ENCODE measurements around the gene BACE2. TPM values are rescaled to one million over a fixed set of nuclear protein-coding genes. Genes with fewer than 3 reads are reported as not detected.

The BACE2 gene
- total and polyA plus RNA-seq, 2 of the 4 experiments (the other 2 are of a cell fraction), result 17.0 to 35.5 TPM

DNA sequence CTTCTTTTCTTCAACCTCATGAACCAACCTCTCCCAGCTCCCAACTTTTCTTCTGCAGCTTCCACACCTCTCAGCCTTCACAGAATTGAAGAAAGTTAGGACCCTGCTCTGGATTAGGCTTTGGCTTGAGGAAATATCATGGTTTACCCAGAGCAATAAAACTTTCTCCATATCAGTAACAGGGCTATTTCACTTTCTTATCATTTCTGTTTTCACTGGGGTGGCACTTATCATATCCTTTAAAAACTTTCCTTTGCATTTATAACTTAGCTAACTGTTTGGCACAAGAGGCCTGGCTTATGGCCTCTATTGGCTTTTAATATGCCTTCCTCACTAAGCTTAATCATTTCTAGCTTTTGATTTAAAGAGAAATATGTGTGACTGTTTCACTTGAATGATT lies 139.3 kb downstream of the BACE2 start:
- no peaks in the 10 kb centered on the region for H3K4me1 ChIP-seq (ENCODE audit: control insufficient read depth, insufficient read depth, low read length)
- H3K4me2 ChIP-seq (ENCODE audit: low read depth, low read length), result no peak overlapping the region
- DNase-seq, result no peak
- H3K36me3 ChIP-seq (ENCODE audit: control insufficient read depth, insufficient read depth, low read length), result no peaks in the 10 kb centered on the region
- POLR2A ChIA-PET (ENCODE audit: unreplicated experiment), result no interaction called here
- H3K56ac ChIP-seq (ENCODE audit: extremely low read depth, insufficient read depth, low read length), result no peak overlapping the region
- H4K8ac ChIP-seq (ENCODE audit: low read depth in 2 of 2, low read length in 2 of 2), result no peak overlapping the region
- no peaks in the 10 kb centered on the region for H3K79me1 ChIP-seq (ENCODE audit: low read depth in 1 of 2, low read length in 2 of 2)
- no peak overlapping the region for H2AFZ ChIP-seq (replicated peaks; ENCODE audit: low read length, poor library complexity)
- TF ChIP-seq FOS (IDR thresholded peaks at IDR 0.05; ENCODE audit: low read depth, low read length), result no peak
- TF ChIP-seq, protein P1, sequence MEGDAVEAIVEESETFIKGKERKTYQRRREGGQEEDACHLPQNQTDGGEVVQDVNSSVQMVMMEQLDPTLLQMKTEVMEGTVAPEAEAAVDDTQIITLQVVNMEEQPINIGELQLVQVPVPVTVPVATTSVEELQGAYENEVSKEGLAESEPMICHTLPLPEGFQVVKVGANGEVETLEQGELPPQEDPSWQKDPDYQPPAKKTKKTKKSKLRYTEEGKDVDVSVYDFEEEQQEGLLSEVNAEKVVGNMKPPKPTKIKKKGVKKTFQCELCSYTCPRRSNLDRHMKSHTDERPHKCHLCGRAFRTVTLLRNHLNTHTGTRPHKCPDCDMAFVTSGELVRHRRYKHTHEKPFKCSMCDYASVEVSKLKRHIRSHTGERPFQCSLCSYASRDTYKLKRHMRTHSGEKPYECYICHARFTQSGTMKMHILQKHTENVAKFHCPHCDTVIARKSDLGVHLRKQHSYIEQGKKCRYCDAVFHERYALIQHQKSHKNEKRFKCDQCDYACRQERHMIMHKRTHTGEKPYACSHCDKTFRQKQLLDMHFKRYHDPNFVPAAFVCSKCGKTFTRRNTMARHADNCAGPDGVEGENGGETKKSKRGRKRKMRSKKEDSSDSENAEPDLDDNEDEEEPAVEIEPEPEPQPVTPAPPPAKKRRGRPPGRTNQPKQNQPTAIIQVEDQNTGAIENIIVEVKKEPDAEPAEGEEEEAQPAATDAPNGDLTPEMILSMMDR (conservative IDR thresholded peaks at IDR 0.05; ENCODE audit: low read depth, low read length), result no peak
- no peak for TF ChIP-seq POLR2A (IDR thresholded peaks at IDR 0.05; ENCODE audit: low read depth, low read length)
- TF ChIP-seq RFX5 (IDR thresholded peaks at IDR 0.05; ENCODE audit: low read depth, low read length), result no peak
- TF ChIP-seq CEBPB (IDR thresholded peaks at IDR 0.05; ENCODE audit: low read depth, low read length), result no peak
- TF ChIP-seq, protein P2, sequence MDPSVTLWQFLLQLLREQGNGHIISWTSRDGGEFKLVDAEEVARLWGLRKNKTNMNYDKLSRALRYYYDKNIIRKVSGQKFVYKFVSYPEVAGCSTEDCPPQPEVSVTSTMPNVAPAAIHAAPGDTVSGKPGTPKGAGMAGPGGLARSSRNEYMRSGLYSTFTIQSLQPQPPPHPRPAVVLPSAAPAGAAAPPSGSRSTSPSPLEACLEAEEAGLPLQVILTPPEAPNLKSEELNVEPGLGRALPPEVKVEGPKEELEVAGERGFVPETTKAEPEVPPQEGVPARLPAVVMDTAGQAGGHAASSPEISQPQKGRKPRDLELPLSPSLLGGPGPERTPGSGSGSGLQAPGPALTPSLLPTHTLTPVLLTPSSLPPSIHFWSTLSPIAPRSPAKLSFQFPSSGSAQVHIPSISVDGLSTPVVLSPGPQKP (IDR thresholded peaks at IDR 0.05; ENCODE audit: borderline replicate concordance, low read depth, low read length), result no peak
- TF ChIP-seq MAFK (IDR thresholded peaks at IDR 0.05; ENCODE audit: low read depth, low read length), result no peak
- TF ChIP-seq MAZ (IDR thresholded peaks at IDR 0.05; ENCODE audit: borderline replicate concordance, low read depth, low read length), result no peak
- TF ChIP-seq NFE2L2 (IDR thresholded peaks at IDR 0.05; ENCODE audit: low read depth, low read length), result no peak
- TF ChIP-seq, protein P3, sequence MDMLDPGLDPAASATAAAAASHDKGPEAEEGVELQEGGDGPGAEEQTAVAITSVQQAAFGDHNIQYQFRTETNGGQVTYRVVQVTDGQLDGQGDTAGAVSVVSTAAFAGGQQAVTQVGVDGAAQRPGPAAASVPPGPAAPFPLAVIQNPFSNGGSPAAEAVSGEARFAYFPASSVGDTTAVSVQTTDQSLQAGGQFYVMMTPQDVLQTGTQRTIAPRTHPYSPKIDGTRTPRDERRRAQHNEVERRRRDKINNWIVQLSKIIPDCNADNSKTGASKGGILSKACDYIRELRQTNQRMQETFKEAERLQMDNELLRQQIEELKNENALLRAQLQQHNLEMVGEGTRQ (IDR thresholded peaks at IDR 0.05; ENCODE audit: low read depth, low read length), result no peak
- TF ChIP-seq MXI1 (IDR thresholded peaks at IDR 0.05; ENCODE audit: borderline replicate concordance, low read depth, low read length), result no peak
- TF ChIP-seq RAD21 (IDR thresholded peaks at IDR 0.05; ENCODE audit: low read length), result no peak
- TF ChIP-seq BHLHE40 (IDR thresholded peaks at IDR 0.05; ENCODE audit: low read depth, low read length), result no peak
- TF ChIP-seq CHD1 (IDR thresholded peaks at IDR 0.05; ENCODE audit: low read depth, low read length), result no peak
- no peak for TF ChIP-seq SMC3 (IDR thresholded peaks at IDR 0.05; ENCODE audit: low read depth, low read length)
- no peak for TF ChIP-seq RCOR1 (IDR thresholded peaks at IDR 0.05; ENCODE audit: insufficient replicate concordance, low read length)
- no peak overlapping the region for H2BK20ac ChIP-seq (ENCODE audit: low read depth, low read length)
- H3K23ac ChIP-seq (ENCODE audit: low read depth, low read length), result no peak overlapping the region
- H2AK5ac ChIP-seq (ENCODE audit: low read depth, low read length), result no peak overlapping the region
- no peak overlapping the region for H4K91ac ChIP-seq (ENCODE audit: insufficient read depth, low read depth, low read length)
- H2BK15ac ChIP-seq (ENCODE audit: low read depth, low read length), result no peak overlapping the region
- no peak overlapping the region for H3K4ac ChIP-seq (ENCODE audit: low read depth, low read length)
- H3K27ac ChIP-seq (ENCODE audit: insufficient read depth, low read length), result no peak overlapping the region
- no peak overlapping the region for H2BK5ac ChIP-seq (ENCODE audit: low read depth, low read length, poor library complexity, severe bottlenecking)
- H3K4me3 ChIP-seq (ENCODE audit: insufficient read depth, low read depth, low read length), result no peak overlapping the region
- H2BK120ac ChIP-seq (ENCODE audit: low read depth, low read length), result no peak overlapping the region
- no peak overlapping the region for H4K5ac ChIP-seq (ENCODE audit: low read depth, low read length)
- H3K9me3 ChIP-seq (ENCODE audit: control insufficient read depth, insufficient read depth, low read length), result no peaks in the 10 kb centered on the region; the same call in 1 of the 2 replicates
- no peaks in the 10 kb centered on the region; the same call in 1 of the 2 replicates for H3K27me3 ChIP-seq (ENCODE audit: control insufficient read depth, insufficient read depth, low read length)
- CTCF ChIA-PET, result no interaction called here
- H3K9ac ChIP-seq (ENCODE audit: low read depth, low read length), result no peak overlapping the region
- no peak for ATAC-seq (ENCODE audit: low read depth)
- no peak overlapping the region for H2AK9ac ChIP-seq (replicated peaks; ENCODE audit: low read depth, low read length, poor library complexity)
- dilution Hi-C loops (cut with HindIII; ENCODE audit: low sequenced_read_pairs, unreplicated experiment), result no loop called here
- H3K18ac ChIP-seq (ENCODE audit: low read depth, low read length), result no peak overlapping the region
- H3K14ac ChIP-seq (replicated peaks; ENCODE audit: low read depth, low read length), result no peak overlapping the region
- no TSS peak for BruUV-seq (replicated peaks)
- no peaks in the 10 kb centered on the region for H4K20me1 ChIP-seq (ENCODE audit: insufficient read depth, low read length)
- intact Hi-C loops (cut with micrococcal nuclease), result no loop called here
- in situ Hi-C loops (cut with MboI; ENCODE audit: low sequenced_read_pairs), result no loop called here
- H3K9me1 ChIP-seq (ENCODE audit: insufficient read depth, low read length), result no peaks in the 10 kb centered on the region

Measured in IMR-90 (cell line).